Thoracic aorta (tissue), 2 donors: ENCODE data around the gene TTC22. TPM values are rescaled to one million over a fixed set of nuclear protein-coding genes. Genes with fewer than 3 reads are reported as not detected.

Experiments used
- ATAC-seq: fragments of 150-250 bp; one replicate; pipeline ENCODE4 v1.8.0; 2017; ENCODE audit warnings: low read depth; ENCODE audit not compliant: insufficient number of reproducible peaks, low FRiP score
- DNase-seq: peaks from one replicate; pipeline ENCODE4 v3.0.0-alpha.2; 2020; ENCODE audit warnings: low spot score
- H3K27ac ChIP-seq, 2 donors: fragments of 200-600 bp; sonication (generic); 1 replicate in 1 of 2; 2 replicates in 1 of 2; pipeline ENCODE4 v1.5.1; 2016; ENCODE audit warnings: mild to moderate bottlenecking in 2 of 2, moderate library complexity in 2 of 2
- H3K27me3 ChIP-seq: fragments of 200-600 bp; sonication (generic); replicated peaks from 2 replicates; pipeline ENCODE4 v1.6.0; 2016; ENCODE audit warnings: mild to moderate bottlenecking; ENCODE audit not compliant: insufficient read depth
- H3K36me3 ChIP-seq: fragments of 200-600 bp; sonication (generic); one replicate; pipeline ENCODE4 v1.5.1; 2016
- H3K4me1 ChIP-seq, 2 donors: fragments of 200-600 bp; sonication (generic); 1 replicate in 1 of 2; 2 replicates in 1 of 2; pipeline versions ENCODE4 v1.5.1 to v1.6.0; 2016; ENCODE audit warnings: low read depth in 2 of 2, mild to moderate bottlenecking in 1 of 2; ENCODE audit not compliant: control insufficient read depth in 1 of 2
- H3K4me3 ChIP-seq: fragments of 200-600 bp; sonication (generic); 2 replicates; pipeline ENCODE4 v1.5.1; 2016; ENCODE audit warnings: mild to moderate bottlenecking
- H3K9me3 ChIP-seq: fragments of 200-600 bp; sonication (generic); 2 replicates; pipeline ENCODE4 v1.5.1; 2016
- total RNA-seq, 2 donors: library from RNA; depleted of rRNA; stranded (reverse); fragments of >200 nt; gene quantifications; one replicate each; pipeline versions ENCODE4 v1.1.0 to v1.2.3, GENCODE V29; 2016
- TF ChIP-seq, protein P1 (sequence below): fragments of 200-600 bp; sonication (generic); IDR thresholded peaks from one replicate; pipeline ENCODE4 v1.5.1; 2019; ENCODE audit warnings: antibody characterized with exemption

The TTC22 gene
- total RNA-seq, 2 donors from 2014 or later, result 0.63 TPM; not detected in 1

DNA sequence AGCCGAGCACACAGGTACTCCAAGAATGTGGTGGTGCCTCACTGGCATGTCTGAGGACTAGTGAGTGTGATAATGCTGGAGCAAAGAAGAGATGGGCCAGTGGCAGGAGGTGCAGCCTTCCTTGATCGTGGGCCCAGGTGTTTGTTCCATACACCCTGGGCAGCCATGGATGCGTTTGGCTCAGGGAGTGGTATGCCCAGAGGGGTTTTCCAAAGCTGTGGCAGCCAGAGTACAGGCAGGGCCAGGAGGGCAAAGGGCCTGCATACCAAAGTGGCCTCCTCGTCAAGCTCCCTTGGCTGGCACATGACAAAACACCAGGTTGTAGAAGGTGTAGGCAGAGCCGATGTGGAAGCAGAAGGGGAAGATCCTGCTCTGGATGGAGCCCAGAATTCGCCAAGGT is 55.8 kb downstream of the TTC22 start:
- TF ChIP-seq, protein P1, sequence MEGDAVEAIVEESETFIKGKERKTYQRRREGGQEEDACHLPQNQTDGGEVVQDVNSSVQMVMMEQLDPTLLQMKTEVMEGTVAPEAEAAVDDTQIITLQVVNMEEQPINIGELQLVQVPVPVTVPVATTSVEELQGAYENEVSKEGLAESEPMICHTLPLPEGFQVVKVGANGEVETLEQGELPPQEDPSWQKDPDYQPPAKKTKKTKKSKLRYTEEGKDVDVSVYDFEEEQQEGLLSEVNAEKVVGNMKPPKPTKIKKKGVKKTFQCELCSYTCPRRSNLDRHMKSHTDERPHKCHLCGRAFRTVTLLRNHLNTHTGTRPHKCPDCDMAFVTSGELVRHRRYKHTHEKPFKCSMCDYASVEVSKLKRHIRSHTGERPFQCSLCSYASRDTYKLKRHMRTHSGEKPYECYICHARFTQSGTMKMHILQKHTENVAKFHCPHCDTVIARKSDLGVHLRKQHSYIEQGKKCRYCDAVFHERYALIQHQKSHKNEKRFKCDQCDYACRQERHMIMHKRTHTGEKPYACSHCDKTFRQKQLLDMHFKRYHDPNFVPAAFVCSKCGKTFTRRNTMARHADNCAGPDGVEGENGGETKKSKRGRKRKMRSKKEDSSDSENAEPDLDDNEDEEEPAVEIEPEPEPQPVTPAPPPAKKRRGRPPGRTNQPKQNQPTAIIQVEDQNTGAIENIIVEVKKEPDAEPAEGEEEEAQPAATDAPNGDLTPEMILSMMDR, result no peak
- Histone ChIP-seq H3K27ac (no peak overlapping the region), H3K27me3 (no peaks in the 10 kb centered on the region), H3K4me1 (no peaks in the 10 kb centered on the region), H3K4me3 (no peak overlapping the region), H3K36me3 (peaks cover 27% of the 10 kb centered on the region), H3K9me3 (no peaks in the 10 kb centered on the region)
- DNase-seq (no peak), ATAC-seq (no peak)

DNA sequence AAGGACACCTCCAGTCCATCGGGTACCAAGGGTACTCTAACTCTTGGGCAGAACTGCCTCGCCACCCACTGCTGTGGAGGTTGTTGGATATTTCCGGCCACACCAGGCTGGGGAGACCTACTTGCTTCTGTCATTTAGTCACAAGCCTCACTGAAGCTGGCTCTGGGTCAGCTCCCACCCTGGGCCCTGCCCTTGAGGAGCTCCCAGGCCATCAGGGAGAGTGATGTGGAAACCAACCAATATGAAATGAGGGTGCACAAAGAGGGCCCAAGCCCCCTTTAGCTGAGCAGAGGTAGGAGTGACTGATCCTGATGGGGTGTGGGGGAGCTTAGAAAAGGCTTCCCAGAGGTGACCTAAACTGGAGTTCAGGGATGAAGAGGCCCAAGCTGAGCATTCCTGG is 56.4 kb downstream of the TTC22 start:
- no peaks in the 10 kb centered on the region for H3K9me3 ChIP-seq
- no peaks in the 10 kb centered on the region for H3K4me1 ChIP-seq
- no peaks in the 10 kb centered on the region for H3K27me3 ChIP-seq
- no peak for ATAC-seq
- H3K27ac ChIP-seq, result no peak overlapping the region
- TF ChIP-seq, protein P1, result no peak
- no peak for DNase-seq
- peaks cover 32% of the 10 kb centered on the region for H3K36me3 ChIP-seq
- H3K4me3 ChIP-seq, result no peak overlapping the region

- Histone ChIP-seq H3K27ac (no peak overlapping the region), H3K9me3 (no peaks in the 10 kb centered on the region), H3K36me3 (peaks cover 41% of the 10 kb centered on the region), H3K27me3 (no peaks in the 10 kb centered on the region), H3K4me1 (no peaks in the 10 kb centered on the region), H3K4me3 (no peak overlapping the region)
- TF ChIP-seq, protein P1, result no peak
- no peak for DNase-seq
- no peak for ATAC-seq
Observed at GRCh38 chr1:54743416-54744226, 57.5 kb downstream of the TTC22 start.

DNA sequence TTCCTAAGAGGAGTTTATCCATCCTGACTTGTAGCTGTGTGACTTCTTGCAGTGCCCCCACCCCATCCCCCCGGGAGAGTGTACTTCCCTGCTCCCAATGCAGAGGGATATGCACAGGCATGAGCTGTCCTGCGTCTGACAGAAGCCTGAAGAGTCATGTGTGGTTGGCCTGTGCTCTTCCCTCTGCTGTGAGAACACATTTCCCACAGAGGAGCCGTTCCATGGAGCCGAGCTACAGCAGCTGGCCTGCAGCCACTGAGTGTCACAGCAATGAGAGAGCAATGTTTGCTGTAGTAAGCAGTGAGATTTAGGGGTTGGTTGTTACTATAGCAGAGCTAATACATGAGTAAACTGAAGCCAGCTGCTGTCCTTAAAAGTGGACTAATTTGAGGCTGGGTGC is 58.8 kb downstream of the TTC22 start:
- Histone ChIP-seq H3K9me3 (no peaks in the 10 kb centered on the region), H3K27me3 (no peaks in the 10 kb centered on the region), H3K27ac (no peak overlapping the region), H3K36me3 (peaks cover 54% of the 10 kb centered on the region), H3K4me3 (no peak overlapping the region), H3K4me1 (no peaks in the 10 kb centered on the region)
- ATAC-seq, result no peak
- no peak for DNase-seq
- TF ChIP-seq, protein P1, result no peak

GRCh38 chr1:54741531-54741930 is 59.6 kb downstream of the TTC22 start:
- Histone ChIP-seq H3K9me3 (no peaks in the 10 kb centered on the region), H3K27ac (no peak overlapping the region), H3K36me3 (peaks cover 60% of the 10 kb centered on the region), H3K27me3 (no peaks in the 10 kb centered on the region), H3K4me1 (no peaks in the 10 kb centered on the region), H3K4me3 (no peak overlapping the region)
- no peak for ATAC-seq
- TF ChIP-seq, protein P1, result no peak
- DNase-seq, result no peak
